Prostate gland (tissue), 2 donors: ENCODE data around the gene BARHL2.

Experiments used
- POLR2A ChIP-seq: fragments of 450-650 bp; IDR thresholded peaks from one replicate; pipeline ENCODE4 v1.6.1; 2016; ENCODE audit warnings: antibody characterized with exemption, mild to moderate bottlenecking
- POLR2AphosphoS5 ChIP-seq: sonication (generic); formaldehyde crosslinking; IDR thresholded peaks from one replicate; pipeline ENCODE4 v1.6.1; 2017; ENCODE audit warnings: antibody characterized with exemption
- TF ChIP-seq, protein P1 (sequence below), 4 experiments: fragments of 200-600 bp in 2 of 4; fragments of 450-650 bp in 2 of 4; sonication (generic) in 2 of 4; IDR thresholded peaks; 1 replicate in 3 of 4; 2 replicates in 1 of 4; pipeline ENCODE4 v1.5.1; 2016 to 2019; ENCODE audit warnings: antibody characterized with exemption in 4 of 4, mild to moderate bottlenecking in 2 of 4, moderate library complexity in 2 of 4

DNA sequence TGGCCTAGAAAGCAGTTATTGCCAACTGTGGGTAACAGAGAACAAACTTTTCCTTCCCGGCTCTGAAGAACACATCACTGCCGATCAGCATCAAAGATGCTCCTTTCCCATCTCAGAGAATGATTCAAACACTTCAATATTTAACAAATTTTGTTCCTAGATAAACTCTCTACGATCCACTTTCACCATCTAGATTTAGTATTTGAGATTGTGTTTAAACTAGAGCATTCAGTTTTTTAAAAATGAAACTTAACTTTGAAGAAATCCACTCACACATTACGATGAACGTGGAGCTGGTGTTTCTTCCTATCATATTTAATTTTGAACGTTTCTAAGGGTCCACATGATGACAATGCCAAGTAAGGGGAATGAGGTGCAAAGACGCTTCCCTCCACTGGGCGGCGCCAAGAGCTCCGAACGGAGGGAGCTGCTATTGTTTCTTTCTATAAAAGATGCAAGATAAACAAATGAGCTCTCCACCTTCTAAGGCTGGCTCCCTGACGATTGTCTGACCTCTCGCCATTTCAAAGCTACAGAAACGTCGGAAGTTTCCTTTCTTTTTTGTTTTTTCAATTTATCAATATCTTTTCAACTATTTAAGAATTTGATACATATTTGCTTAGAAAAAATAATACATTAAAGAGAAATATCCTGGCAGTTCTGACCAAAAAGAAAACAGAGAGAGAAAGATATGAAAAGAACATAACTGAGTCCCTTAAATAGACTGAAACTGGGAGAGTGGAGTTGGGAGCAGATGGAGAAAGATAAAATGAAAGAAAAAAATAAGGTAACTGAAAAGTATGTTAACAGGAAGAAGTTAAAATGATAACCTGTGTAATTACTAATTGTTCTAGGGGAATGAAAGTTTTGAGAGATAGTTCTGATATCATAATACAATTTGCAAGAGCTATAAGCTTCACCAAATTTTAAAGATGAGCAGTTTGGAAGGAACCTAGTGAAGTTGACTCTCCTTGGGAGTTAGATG, 4.4 kb upstream of the BARHL2 start:
- TF ChIP-seq, protein P1, sequence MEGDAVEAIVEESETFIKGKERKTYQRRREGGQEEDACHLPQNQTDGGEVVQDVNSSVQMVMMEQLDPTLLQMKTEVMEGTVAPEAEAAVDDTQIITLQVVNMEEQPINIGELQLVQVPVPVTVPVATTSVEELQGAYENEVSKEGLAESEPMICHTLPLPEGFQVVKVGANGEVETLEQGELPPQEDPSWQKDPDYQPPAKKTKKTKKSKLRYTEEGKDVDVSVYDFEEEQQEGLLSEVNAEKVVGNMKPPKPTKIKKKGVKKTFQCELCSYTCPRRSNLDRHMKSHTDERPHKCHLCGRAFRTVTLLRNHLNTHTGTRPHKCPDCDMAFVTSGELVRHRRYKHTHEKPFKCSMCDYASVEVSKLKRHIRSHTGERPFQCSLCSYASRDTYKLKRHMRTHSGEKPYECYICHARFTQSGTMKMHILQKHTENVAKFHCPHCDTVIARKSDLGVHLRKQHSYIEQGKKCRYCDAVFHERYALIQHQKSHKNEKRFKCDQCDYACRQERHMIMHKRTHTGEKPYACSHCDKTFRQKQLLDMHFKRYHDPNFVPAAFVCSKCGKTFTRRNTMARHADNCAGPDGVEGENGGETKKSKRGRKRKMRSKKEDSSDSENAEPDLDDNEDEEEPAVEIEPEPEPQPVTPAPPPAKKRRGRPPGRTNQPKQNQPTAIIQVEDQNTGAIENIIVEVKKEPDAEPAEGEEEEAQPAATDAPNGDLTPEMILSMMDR (IDR thresholded peaks at IDR 0.05), result peak in 3 of 4 experiments; percentile 23 to 51 (median 30)
- peak; percentile 45 for TF ChIP-seq POLR2AphosphoS5
- no peak for TF ChIP-seq POLR2A
